Karpas-422 (cell line): ENCODE measurements around the gene CORO2B. TPM values are rescaled to one million over a fixed set of nuclear protein-coding genes. Genes with fewer than 3 reads are reported as not detected.

Experiments used
- DNase-seq: peaks from one replicate; pipeline ENCODE4 v3.0.0-alpha.2; 2015
- H2AFZ ChIP-seq: fragments of 200-600 bp; sonication (generic); 2 replicates; pipeline ENCODE4 v1.6.1; 2014; ENCODE audit warnings: antibody characterized with exemption, low read length, mixed read lengths
- H3K27ac ChIP-seq: fragments of 200-600 bp; sonication (generic); 2 replicates; pipeline ENCODE4 v1.5.1; 2014; ENCODE audit warnings: mild to moderate bottlenecking, low read length, moderate library complexity
- H3K27me3 ChIP-seq: fragments of 200-600 bp; sonication (generic); 2 replicates; pipeline ENCODE4 v1.6.1; 2014; ENCODE audit warnings: low read length, mixed read lengths
- H3K36me3 ChIP-seq: fragments of 200-600 bp; sonication (generic); 2 replicates; pipeline ENCODE4 v1.6.1; 2014; ENCODE audit warnings: low read length, mixed read lengths; ENCODE audit not compliant: insufficient read depth
- H3K4me1 ChIP-seq: fragments of 200-600 bp; sonication (generic); 2 replicates; pipeline ENCODE4 v1.6.1; 2014; ENCODE audit warnings: mild to moderate bottlenecking, low read length, mixed read lengths
- H3K4me2 ChIP-seq: fragments of 200-600 bp; sonication (generic); 2 replicates; pipeline ENCODE4 v1.6.1; 2014; ENCODE audit warnings: low read length, low read depth, mild to moderate bottlenecking; ENCODE audit not compliant: poor library complexity, severe bottlenecking
- H3K4me3 ChIP-seq: fragments of 200-600 bp; sonication (generic); 2 replicates; pipeline ENCODE4 v1.5.1; 2014; ENCODE audit warnings: mild to moderate bottlenecking, antibody characterized with exemption, low read length, mixed read lengths
- H3K79me2 ChIP-seq: fragments of 200-600 bp; sonication (generic); 2 replicates; pipeline ENCODE4 v1.6.1; 2014; ENCODE audit warnings: mild to moderate bottlenecking, low read length, mixed read lengths
- H3K9ac ChIP-seq: fragments of 200-600 bp; sonication (generic); 2 replicates; pipeline ENCODE4 v1.6.0; 2014; ENCODE audit warnings: low read length
- H3K9me2 ChIP-seq: fragments of 200-600 bp; sonication (generic), shearing (Covaris generic); replicated peaks from 2 replicates; pipeline ENCODE4 v1.6.0; 2014; ENCODE audit warnings: mild to moderate bottlenecking, low read length, moderate library complexity; ENCODE audit not compliant: insufficient read depth
- H3K9me3 ChIP-seq: fragments of 300-700, 200-600 bp; sonication (generic); 2 replicates; pipeline ENCODE4 v1.6.1; 2014; ENCODE audit warnings: low read length, mixed read lengths
- H4K20me1 ChIP-seq: fragments of 200-600 bp; sonication (generic); 2 replicates; pipeline ENCODE4 v1.6.1; 2014; ENCODE audit warnings: mild to moderate bottlenecking, antibody characterized with exemption, low read length, low read depth; ENCODE audit not compliant: insufficient read depth
- total RNA-seq: library from RNA; depleted of rRNA; stranded (reverse); fragments of >200 nt; shearing (Covaris generic); gene quantifications from 2 replicates; pipeline ENCODE4 v1.2.3, GENCODE V29; 2014; ENCODE audit warnings: low replicate concordance

Gene CORO2B
- total RNA-seq, 1 experiment from 2014 or later, result 0.26 TPM

- Histone ChIP-seq H3K9me2 (no peaks in the 10 kb centered on the region), H3K4me2 (no peak overlapping the region), H3K4me1 (peaks cover 61% of the 10 kb centered on the region), H2AFZ (no peak overlapping the region), H4K20me1 (no peaks in the 10 kb centered on the region), H3K9me3 (no peaks in the 10 kb centered on the region), H3K27me3 (no peaks in the 10 kb centered on the region), H3K79me2 (no peaks in the 10 kb centered on the region), H3K9ac (no peak overlapping the region), H3K4me3 (no peak overlapping the region), H3K36me3 (no peaks in the 10 kb centered on the region), H3K27ac (no peak overlapping the region)
- DNase-seq, result no peak
Measured at GRCh38 chr15:68637767-68638404, 59.1 kb downstream of the CORO2B start.

- Histone ChIP-seq H3K27me3 (no peaks in the 10 kb centered on the region), H3K36me3 (no peaks in the 10 kb centered on the region), H4K20me1 (no peaks in the 10 kb centered on the region), H2AFZ (no peak overlapping the region), H3K4me1 (peaks cover 50% of the 10 kb centered on the region), H3K9ac (no peak overlapping the region), H3K9me3 (no peaks in the 10 kb centered on the region), H3K79me2 (no peaks in the 10 kb centered on the region), H3K4me2 (no peak overlapping the region), H3K27ac (no peak overlapping the region), H3K4me3 (no peak overlapping the region), H3K9me2 (no peaks in the 10 kb centered on the region)
- DNase-seq, result no peak
Measured at GRCh38 chr15:68638953-68639515, 60.2 kb downstream of the CORO2B start.

- Histone ChIP-seq H3K4me2 (no peak overlapping the region), H3K4me1 (peaks cover 39% of the 10 kb centered on the region)
- no peak for DNase-seq
Measured at GRCh38 chr15:68639926-68640600, 61.3 kb downstream of the CORO2B start.

GRCh38 chr15:68640791-68641331 lies 62.1 kb downstream of the CORO2B start:
- H3K9me3 ChIP-seq, result no peaks in the 10 kb centered on the region
- H3K9me2 ChIP-seq, result no peaks in the 10 kb centered on the region
- no peaks in the 10 kb centered on the region for H4K20me1 ChIP-seq
- no peaks in the 10 kb centered on the region for H3K27me3 ChIP-seq
- peaks cover 35% of the 10 kb centered on the region for H3K4me1 ChIP-seq
- no peaks in the 10 kb centered on the region for H3K36me3 ChIP-seq
- DNase-seq, result no peak
- no peak overlapping the region for H3K4me3 ChIP-seq
- no peaks in the 10 kb centered on the region for H3K79me2 ChIP-seq
- H3K4me2 ChIP-seq, result no peak overlapping the region
- no peak overlapping the region for H3K9ac ChIP-seq
- H2AFZ ChIP-seq, result no peak overlapping the region
- H3K27ac ChIP-seq, result no peak overlapping the region

More at GRCh38 chr15:68639926-68640600, 61.3 kb downstream of the CORO2B start:
- Histone ChIP-seq H3K9me3 (no peaks in the 10 kb centered on the region), H3K36me3 (no peaks in the 10 kb centered on the region), H2AFZ (no peak overlapping the region), H4K20me1 (no peaks in the 10 kb centered on the region), H3K27ac (no peak overlapping the region), H3K9ac (no peak overlapping the region), H3K79me2 (no peaks in the 10 kb centered on the region), H3K27me3 (no peaks in the 10 kb centered on the region), H3K4me3 (no peak overlapping the region), H3K9me2 (no peaks in the 10 kb centered on the region)

- H3K27me3 ChIP-seq, result no peaks in the 10 kb centered on the region
- no peak overlapping the region for H3K27ac ChIP-seq
- H3K9ac ChIP-seq, result no peak overlapping the region
- H3K9me3 ChIP-seq, result no peaks in the 10 kb centered on the region
- no peak for DNase-seq
- H3K36me3 ChIP-seq, result no peaks in the 10 kb centered on the region
- no peak overlapping the region for H3K4me2 ChIP-seq
- peaks cover 35% of the 10 kb centered on the region for H3K4me1 ChIP-seq
- H3K9me2 ChIP-seq, result no peaks in the 10 kb centered on the region
- H3K79me2 ChIP-seq, result no peaks in the 10 kb centered on the region
- H3K4me3 ChIP-seq, result no peak overlapping the region
- H4K20me1 ChIP-seq, result no peaks in the 10 kb centered on the region
- no peak overlapping the region for H2AFZ ChIP-seq
Measured at GRCh38 chr15:68641376-68641775, 62.6 kb downstream of the CORO2B start.

- no peaks in the 10 kb centered on the region for H3K36me3 ChIP-seq
- H3K9me3 ChIP-seq, result no peaks in the 10 kb centered on the region
- H3K4me1 ChIP-seq, result peaks cover 25% of the 10 kb centered on the region
- no peaks in the 10 kb centered on the region for H3K9me2 ChIP-seq
- no peaks in the 10 kb centered on the region for H3K27me3 ChIP-seq
- no peak overlapping the region for H3K4me2 ChIP-seq
- DNase-seq, result no peak
- H3K9ac ChIP-seq, result no peak overlapping the region
- no peak overlapping the region for H3K4me3 ChIP-seq
- H3K79me2 ChIP-seq, result no peaks in the 10 kb centered on the region
- no peak overlapping the region for H3K27ac ChIP-seq
- H2AFZ ChIP-seq, result no peak overlapping the region
- no peaks in the 10 kb centered on the region for H4K20me1 ChIP-seq
Measured at GRCh38 chr15:68642491-68642845, 63.7 kb downstream of the CORO2B start.

GRCh38 chr15:68643216-68643830 lies 64.5 kb downstream of the CORO2B start:
- peaks cover 18% of the 10 kb centered on the region for H3K4me1 ChIP-seq
- no peaks in the 10 kb centered on the region for H3K36me3 ChIP-seq
- H4K20me1 ChIP-seq, result no peaks in the 10 kb centered on the region
- no peak overlapping the region for H3K4me2 ChIP-seq
- no peak overlapping the region for H2AFZ ChIP-seq
- no peaks in the 10 kb centered on the region for H3K27me3 ChIP-seq
- H3K79me2 ChIP-seq, result no peaks in the 10 kb centered on the region
- no peak overlapping the region for H3K27ac ChIP-seq
- H3K9me3 ChIP-seq, result no peaks in the 10 kb centered on the region
- DNase-seq, result no peak
- no peaks in the 10 kb centered on the region for H3K9me2 ChIP-seq
- no peak overlapping the region for H3K9ac ChIP-seq
- no peak overlapping the region for H3K4me3 ChIP-seq
